B cell (primary cell): Measurements from ENCODE around the gene HDAC1. TPM values are rescaled to one million over a fixed set of nuclear protein-coding genes. Genes with fewer than 3 reads are reported as not detected.
A peak's percentile ranks its signal among the peaks of the same experiment; 100 is the strongest.
"Not testable (repeated sequence)": the region's sequence is repeated elsewhere in the genome, so short reads cannot be mapped to it uniquely, and the experiment has no call there.

Experiments
- ATAC-seq: fragments of 200-7000 bp; cut with Tn5 transposase; one replicate; pipeline ENCODE4 v1.10.0; 2021; ENCODE audit warnings: low read depth, mild to moderate bottlenecking, moderate number of reproducible peaks, moderate library complexity
- CTCF ChIA-PET: fragments of 350-600 bp; sonication (Branson Sonifier 250); formaldehyde crosslinking; loops from one replicate; lab custom pipeline; 2021; ENCODE audit warnings: antibody characterized with exemption, inconsistent platforms; lab: Charles Lee
- POLR2A ChIA-PET: fragments of 350-600 bp; sonication (Branson Sonifier 250); formaldehyde crosslinking; loops from one replicate; lab custom pipeline; 2021; ENCODE audit warnings: antibody characterized with exemption; lab: Charles Lee
- DNase-seq: peaks from one replicate; pipeline ENCODE4 v3.0.0; 2013
- H2AFZ ChIP-seq: 2 replicates; pipeline ENCODE4 v1.6.1; 2012; ENCODE audit warnings: mild to moderate bottlenecking, low read depth, low read length; ENCODE audit not compliant: insufficient read depth, poor library complexity, severe bottlenecking
- H3K27ac ChIP-seq, 2 donors: 1 replicate in 1 of 2; 2 replicates in 1 of 2; pipeline ENCODE4 v1.5.1; 2012 to 2013; ENCODE audit warnings: low read length in 2 of 2, mild to moderate bottlenecking in 2 of 2, moderate library complexity in 1 of 2
- H3K27me3 ChIP-seq, 4 experiments: fragments of 200-600 bp in 1 of 4; sonication (generic) in 1 of 4; replicated peaks in 1 of 4; 1 replicate in 2 of 4; 2 replicates in 2 of 4; pipeline versions ENCODE4 v1.6.1 to v1.7.0; 2013 to 2016; ENCODE audit warnings: low read length in 3 of 4, mild to moderate bottlenecking in 2 of 4, mixed read lengths in 1 of 4, moderate library complexity in 1 of 4; ENCODE audit not compliant: insufficient read depth in 4 of 4, control insufficient read depth in 3 of 4; ENCODE audit errors: control extremely low read depth in 1 of 4
- H3K36me3 ChIP-seq, 2 experiments: replicated peaks in 1 of 2; 1 replicate in 1 of 2; 2 replicates in 1 of 2; pipeline versions ENCODE4 v1.6.1 to v1.7.1; 2013; ENCODE audit warnings: low read length in 1 of 2; ENCODE audit not compliant: insufficient read depth in 2 of 2, control insufficient read depth in 1 of 2; ENCODE audit errors: control extremely low read depth in 1 of 2, extremely low read depth in 1 of 2
- H3K4me1 ChIP-seq, 2 donors: fragments of 200-600 bp in 1 of 2; sonication (generic) in 1 of 2; 1 replicate in 1 of 2; 2 replicates in 1 of 2; pipeline versions ENCODE4 v1.5.1 to v1.6.1; 2013 to 2017; ENCODE audit warnings: low read length in 2 of 2; ENCODE audit not compliant: control insufficient read depth in 2 of 2, insufficient read depth in 2 of 2
- H3K4me2 ChIP-seq: replicated peaks from 2 replicates; pipeline ENCODE3; 2012; ENCODE audit warnings: mild to moderate bottlenecking, low read depth, low read length; ENCODE audit not compliant: poor library complexity, severe bottlenecking
- H3K4me3 ChIP-seq, 5 experiments: fragments of 200-600 bp in 1 of 5; sonication (generic) in 1 of 5; 1 replicate in 3 of 5; 2 replicates in 2 of 5; pipeline versions ENCODE4 v1.5.1 to v1.7.0; 2011 to 2016; ENCODE audit warnings: low read length in 4 of 5, mild to moderate bottlenecking in 4 of 5, low read depth in 2 of 5, control low read depth in 1 of 5, moderate library complexity in 1 of 5; ENCODE audit not compliant: insufficient read depth in 1 of 5; ENCODE audit errors: control extremely low read depth in 1 of 5, extremely low read depth in 1 of 5
- H3K79me2 ChIP-seq: fragments of 200-600 bp; sonication (generic); one replicate; pipeline ENCODE4 v1.6.0; 2016; ENCODE audit warnings: low read length; ENCODE audit not compliant: control insufficient read depth, insufficient read depth
- H3K9ac ChIP-seq: fragments of 200-600 bp; sonication (generic); 2 replicates; pipeline ENCODE4 v1.6.1; 2017; ENCODE audit warnings: mild to moderate bottlenecking, low read length, moderate library complexity
- H3K9me3 ChIP-seq, 3 donors: one replicate each; pipeline versions ENCODE4 v1.6.1 to v1.7.1; 2013; ENCODE audit warnings: low read length in 2 of 3; ENCODE audit not compliant: control insufficient read depth in 2 of 3, insufficient read depth in 1 of 3; ENCODE audit errors: control extremely low read depth in 1 of 3
- H4K20me1 ChIP-seq: 2 replicates; pipeline ENCODE4 v1.6.0; 2012; ENCODE audit warnings: mild to moderate bottlenecking, low read length; ENCODE audit not compliant: insufficient read depth, control insufficient read depth, poor library complexity, severe bottlenecking
- H3K27ac Mint-ChIP-seq: one replicate; pipeline ENCODE4 v1.8.0; 2021; ENCODE audit warnings: mixed read lengths
- H3K27me3 Mint-ChIP-seq: one replicate; pipeline ENCODE4 v1.8.0; 2021; ENCODE audit warnings: mixed read lengths
- H3K4me1 Mint-ChIP-seq: one replicate; pipeline ENCODE4 v1.8.0; 2021; ENCODE audit warnings: mixed read lengths
- H3K4me3 Mint-ChIP-seq: one replicate; pipeline ENCODE4 v1.8.0; 2021; ENCODE audit warnings: mixed read lengths
- H3K9me3 Mint-ChIP-seq: one replicate; pipeline ENCODE4 v1.8.0; 2022; ENCODE audit warnings: mixed read lengths; ENCODE audit not compliant: insufficient read depth
- CTCF ChIP-seq: fragments of 200-600 bp; IDR thresholded peaks from one replicate; pipeline ENCODE4 v1.8.0; 2022; ENCODE audit warnings: antibody characterized with exemption, mild to moderate bottlenecking
- EZH2 ChIP-seq: IDR thresholded peaks from 2 replicates; pipeline ENCODE4 v1.6.1; 2012; ENCODE audit warnings: borderline replicate concordance, low read depth, mild to moderate bottlenecking, moderate library complexity, low read length; ENCODE audit not compliant: insufficient read depth, poor library complexity, severe bottlenecking
- WGBS: methylation state at CpG from one replicate; pipeline ENCODE4 v1.1.5; 2013; ENCODE audit warnings: missing lambda C conversion rate; ENCODE audit not compliant: insufficient coverage; 5-methylcytosine and 5-hydroxymethylcytosine counted together
- intact Hi-C: fragments of 100-400 bp; cut with micrococcal nuclease; formaldehyde crosslinking; loops from one replicate; pipeline ENCODE4 v1.10.0; 2022
- polyA plus RNA-seq: library from polyadenylated mRNA; depleted of rRNA; stranded (reverse); fragments of >200 nt; gene quantifications from 2 replicates; pipeline ENCODE4 v1.2.3, GENCODE V29; 2012
- total RNA-seq, 2 donors: library from RNA; stranded (reverse); fragments of 120-200 nt in 1 of 2; gene quantifications; 1 replicate in 1 of 2; 2 replicates in 1 of 2; pipeline versions ENCODE4 v1.2.3 to v1.2.4, GENCODE V29; 2013 to 2022

The HDAC1 gene
- total and polyA plus RNA-seq, 2 donors (not counting 1 experiment from before 2014, with no cell fraction given) = 184 to 205 TPM

- peak overlapping the region; percentile 13 for H3K4me3 Mint-ChIP-seq
- Histone ChIP-seq H3K9ac (no peak overlapping the region), H3K9me3 (no peaks in the 10 kb centered on the region), H3K79me2 (peaks cover 95% of the 10 kb centered on the region), H2AFZ (peak overlapping the region; percentile 27), H3K4me2 (peak overlapping the region; percentile 37), H3K27me3 (no peaks in the 10 kb centered on the region), H4K20me1 (no peaks in the 10 kb centered on the region), H3K4me1 (peaks cover 44 to 52% of the 10 kb centered on the region in 2 donors), H3K27ac (peak overlapping the region in 1 of 2 donors; percentile 42), H3K36me3 (peaks cover 0 to 3% of the 10 kb centered on the region in 2 experiments), H3K4me3 (no peak overlapping the region)
- TF ChIP-seq CTCF (no peak), EZH2 (no peak)
- 91% methylated on average over 6 of the region's 6 CpGs for WGBS
- peaks cover 44% of the 10 kb centered on the region for H3K4me1 Mint-ChIP-seq
- no peaks in the 10 kb centered on the region for H3K27me3 Mint-ChIP-seq
- no peaks in the 10 kb centered on the region for H3K9me3 Mint-ChIP-seq
- ATAC-seq = no peak
- H3K27ac Mint-ChIP-seq = peak overlapping the region; percentile 67
- ChIA-PET POLR2A (interaction anchor here (0.9 to 1.2 kb wide), 2 partner anchors 34 to 76 kb away, joined by 3 to 4 read pairs; partner anchors contain the start of gene HDAC1), CTCF (interaction anchor here (1.0 kb wide), 1 partner anchor 9 kb away, joined by 3 read pairs; no protein-coding TSS in a partner anchor)
- DNase-seq = no peak
- intact Hi-C loops = no loop called here
These were observed 34.7 kb upstream of the HDAC1 start for GRCh38 chr1:32257227-32257508.

GRCh38 chr1:32263236-32263593, 28.7 kb upstream of the HDAC1 start:
- H3K9ac ChIP-seq, H3K27me3 Mint-ChIP-seq, H3K36me3 ChIP-seq, H3K27ac ChIP-seq, H3K27ac Mint-ChIP-seq, H4K20me1 ChIP-seq, H3K9me3 Mint-ChIP-seq, POLR2A ChIA-PET, H2AFZ ChIP-seq, intact Hi-C loops, DNase-seq, H3K9me3 ChIP-seq, ATAC-seq, H3K27me3 ChIP-seq, H3K4me3 ChIP-seq, H3K4me3 Mint-ChIP-seq: not testable (repeated sequence)
- Histone ChIP-seq H3K4me1 (peaks cover 22 to 28% of the 10 kb centered on the region in 2 donors), H3K79me2 (peaks cover 78% of the 10 kb centered on the region), H3K4me2 (peak overlapping the region; percentile 52)
- WGBS = 100% methylated on average over 1 of the region's 4 CpGs
- peaks cover 30% of the 10 kb centered on the region for H3K4me1 Mint-ChIP-seq
- CTCF ChIA-PET = interaction anchor here (1.1 to 5.6 kb wide), 3 partner anchors 14 to 53 kb away, joined by 3 to 44 read pairs (median 3); partner anchors contain the start of genes FAM167B and LCK
